CD4-positive, alpha-beta T cell treated with Interleukin-15 for 4 hours (primary cell): ENCODE data around the gene TMEM236.

Source experiments
- DNase-seq: peaks from one replicate; pipeline ENCODE4 v3.0.0-alpha.2; 2020; ENCODE audit warnings: low spot score

The TMEM236 gene

DNA sequence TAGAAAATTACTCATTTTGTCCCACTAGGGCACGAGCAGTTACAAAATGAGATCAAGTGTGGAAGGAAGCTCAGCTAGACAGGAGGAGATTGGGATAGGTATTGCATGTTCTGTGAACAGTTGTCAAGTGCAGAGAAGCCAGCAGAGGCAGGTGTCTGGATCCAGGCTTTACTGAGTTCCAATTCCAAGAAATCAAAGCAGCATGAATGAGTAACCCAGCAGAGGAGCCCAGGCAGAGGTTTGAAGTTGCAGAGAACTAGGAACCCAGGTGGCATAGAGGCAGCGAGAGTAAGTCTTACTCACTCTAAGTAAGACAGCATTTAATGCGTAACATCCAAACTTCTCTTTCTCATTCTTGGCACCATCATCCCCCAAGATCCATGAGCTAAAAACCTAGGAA is 68.9 kb downstream of the TMEM236 start:
- DNase-seq = no peak

- no peak for DNase-seq
Observed at GRCh38 chr10:17821893-17822292, 69.9 kb downstream of the TMEM236 start.

GRCh38 chr10:17831341-17831740 is 79.3 kb downstream of the TMEM236 start:
- no peak for DNase-seq

- no peak for DNase-seq
Observed at GRCh38 chr10:17831896-17832295, 79.9 kb downstream of the TMEM236 start.

- no peak for DNase-seq
Observed at GRCh38 chr10:17833656-17834055, 81.7 kb downstream of the TMEM236 start.

GRCh38 chr10:17835688-17836087 is 83.7 kb downstream of the TMEM236 start:
- DNase-seq = no peak

DNA sequence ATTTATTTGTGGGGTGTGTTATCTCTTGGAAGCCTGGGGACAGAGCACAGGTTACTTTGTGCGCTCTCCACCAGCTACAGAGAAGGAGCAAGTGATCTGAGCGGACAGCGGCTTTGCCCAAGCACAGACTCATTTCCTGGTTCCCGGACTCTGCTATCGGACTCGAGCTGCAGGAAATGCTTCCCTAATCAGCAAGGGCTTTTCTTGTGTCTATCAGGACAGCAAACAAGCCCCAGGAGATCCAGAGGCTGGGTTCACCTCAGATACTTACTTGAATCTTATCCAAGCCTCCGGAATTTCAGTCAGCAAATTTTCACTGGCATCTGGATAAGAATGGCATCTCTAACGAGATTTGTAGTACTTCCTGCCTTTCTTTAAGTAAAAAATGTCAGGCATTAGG is 84.9 kb downstream of the TMEM236 start:
- DNase-seq = no peak

GRCh38 chr10:17838080-17838648 is 86.2 kb downstream of the TMEM236 start:
- DNase-seq = no peak

DNA sequence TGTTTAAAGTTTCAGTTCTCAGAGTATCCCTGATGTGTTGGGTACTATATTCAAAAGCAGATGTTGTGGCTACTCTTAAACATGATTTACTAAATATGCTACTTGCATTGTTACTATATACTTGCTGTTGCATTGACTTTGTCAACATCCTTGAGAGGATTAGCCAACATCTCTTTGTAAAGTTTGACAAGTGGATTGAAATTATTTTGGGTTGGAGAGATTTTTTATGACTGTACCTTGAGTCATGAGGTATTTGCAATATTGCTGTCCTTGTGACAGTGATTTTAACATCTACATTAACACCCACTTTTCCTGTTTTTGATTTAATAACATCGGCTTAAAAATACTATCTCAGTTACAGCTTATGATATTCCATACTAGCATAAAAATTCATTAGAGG is 89.0 kb downstream of the TMEM236 start:
- DNase-seq = no peak

GRCh38 chr10:17842641-17843040 is 90.6 kb downstream of the TMEM236 start:
- DNase-seq = no peak

GRCh38 chr10:17847585-17848296 is 95.7 kb downstream of the TMEM236 start:
- no peak for DNase-seq

DNA sequence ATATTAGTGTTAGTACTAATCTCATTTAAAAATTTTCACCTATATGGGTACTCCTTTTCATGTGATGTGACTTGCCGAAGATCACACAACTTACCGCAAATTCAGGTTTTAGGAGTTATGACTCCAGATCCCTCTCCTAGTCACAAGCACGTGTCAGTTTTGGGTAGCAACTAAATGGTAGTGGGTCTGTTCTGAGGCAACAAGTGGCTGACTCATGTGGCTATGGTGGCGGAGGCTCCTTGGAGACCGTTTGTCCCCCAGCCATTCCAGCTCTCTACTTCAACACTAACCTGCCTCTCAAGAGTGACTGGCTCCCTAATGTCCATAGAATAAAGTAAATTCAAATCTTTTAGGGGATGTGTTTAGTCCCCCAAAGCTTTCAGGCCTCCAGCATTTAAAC is 96.6 kb downstream of the TMEM236 start:
- no peak for DNase-seq
